ENCODE results near the gene KCTD5.

The KCTD5 gene

GRCh38 chr16:2742323-2743006 is 60.1 kb downstream of the KCTD5 start:
- TF ChIP-seq CTCF (IDR thresholded peaks at IDR 0.05; ENCODE audit: low read depth, low read length, missing control alignments) = no peak
- DNase-seq (ENCODE audit: low read depth) = no peak
- H3K4me3 ChIP-seq (ENCODE audit: low read depth, low read length) = no peak overlapping the region

- TF ChIP-seq CTCF (IDR thresholded peaks at IDR 0.05; ENCODE audit: low read depth, low read length, missing control alignments) = no peak
- no peak for DNase-seq (ENCODE audit: low read depth)
Observed at GRCh38 chr16:2743007-2743810, 60.9 kb downstream of the KCTD5 start.

GRCh38 chr16:2744711-2745110 is 62.4 kb downstream of the KCTD5 start:
- DNase-seq (ENCODE audit: low read depth) = no peak

More at GRCh38 chr16:2743007-2743810, 60.9 kb downstream of the KCTD5 start:
- H3K4me3 ChIP-seq (ENCODE audit: low read depth, low read length) = no peak overlapping the region

GRCh38 chr16:2745116-2745890 is 63.0 kb downstream of the KCTD5 start:
- H3K4me3 ChIP-seq (ENCODE audit: low read depth, low read length) = no peak overlapping the region
- no peak for TF ChIP-seq CTCF (IDR thresholded peaks at IDR 0.05; ENCODE audit: low read depth, low read length, missing control alignments)
- no peak for DNase-seq (ENCODE audit: low read depth)

More at GRCh38 chr16:2744711-2745110, 62.4 kb downstream of the KCTD5 start:
- no peak for TF ChIP-seq CTCF (IDR thresholded peaks at IDR 0.05; ENCODE audit: low read depth, low read length, missing control alignments)
- H3K4me3 ChIP-seq (ENCODE audit: low read depth, low read length) = no peak overlapping the region

GRCh38 chr16:2745961-2746360 is 63.6 kb downstream of the KCTD5 start:
- DNase-seq (ENCODE audit: low read depth) = no peak
- TF ChIP-seq CTCF (IDR thresholded peaks at IDR 0.05; ENCODE audit: low read depth, low read length, missing control alignments) = no peak
- H3K4me3 ChIP-seq (ENCODE audit: low read depth, low read length) = no peak overlapping the region

GRCh38 chr16:2748757-2749455 is 66.6 kb downstream of the KCTD5 start:
- no peak for TF ChIP-seq CTCF (IDR thresholded peaks at IDR 0.05; ENCODE audit: low read depth, low read length, missing control alignments)
- no peak for DNase-seq (ENCODE audit: low read depth)

More at GRCh38 chr16:2748757-2749455, 66.6 kb downstream of the KCTD5 start:
- no peak overlapping the region for H3K4me3 ChIP-seq (ENCODE audit: low read depth, low read length)
